Karpas-422 (cell line): ENCODE results near the gene DTNA. TPM values are rescaled to one million over a fixed set of nuclear protein-coding genes. Genes with fewer than 3 reads are reported as not detected.

ENCODE experiments used
- DNase-seq: peaks from one replicate; pipeline ENCODE4 v3.0.0-alpha.2; 2015
- H2AFZ ChIP-seq: fragments of 200-600 bp; sonication (generic); 2 replicates; pipeline ENCODE4 v1.6.1; 2014; ENCODE audit warnings: antibody characterized with exemption, low read length, mixed read lengths
- H3K27ac ChIP-seq: fragments of 200-600 bp; sonication (generic); 2 replicates; pipeline ENCODE4 v1.5.1; 2014; ENCODE audit warnings: mild to moderate bottlenecking, low read length, moderate library complexity
- H3K27me3 ChIP-seq: fragments of 200-600 bp; sonication (generic); 2 replicates; pipeline ENCODE4 v1.6.1; 2014; ENCODE audit warnings: low read length, mixed read lengths
- H3K36me3 ChIP-seq: fragments of 200-600 bp; sonication (generic); 2 replicates; pipeline ENCODE4 v1.6.1; 2014; ENCODE audit warnings: low read length, mixed read lengths; ENCODE audit not compliant: insufficient read depth
- H3K4me1 ChIP-seq: fragments of 200-600 bp; sonication (generic); 2 replicates; pipeline ENCODE4 v1.6.1; 2014; ENCODE audit warnings: mild to moderate bottlenecking, low read length, mixed read lengths
- H3K4me2 ChIP-seq: fragments of 200-600 bp; sonication (generic); 2 replicates; pipeline ENCODE4 v1.6.1; 2014; ENCODE audit warnings: low read length, low read depth, mild to moderate bottlenecking; ENCODE audit not compliant: poor library complexity, severe bottlenecking
- H3K4me3 ChIP-seq: fragments of 200-600 bp; sonication (generic); 2 replicates; pipeline ENCODE4 v1.5.1; 2014; ENCODE audit warnings: mild to moderate bottlenecking, antibody characterized with exemption, low read length, mixed read lengths
- H3K79me2 ChIP-seq: fragments of 200-600 bp; sonication (generic); 2 replicates; pipeline ENCODE4 v1.6.1; 2014; ENCODE audit warnings: mild to moderate bottlenecking, low read length, mixed read lengths
- H3K9ac ChIP-seq: fragments of 200-600 bp; sonication (generic); 2 replicates; pipeline ENCODE4 v1.6.0; 2014; ENCODE audit warnings: low read length
- H3K9me2 ChIP-seq: fragments of 200-600 bp; sonication (generic), shearing (Covaris generic); replicated peaks from 2 replicates; pipeline ENCODE4 v1.6.0; 2014; ENCODE audit warnings: mild to moderate bottlenecking, low read length, moderate library complexity; ENCODE audit not compliant: insufficient read depth
- H3K9me3 ChIP-seq: fragments of 300-700, 200-600 bp; sonication (generic); 2 replicates; pipeline ENCODE4 v1.6.1; 2014; ENCODE audit warnings: low read length, mixed read lengths
- H4K20me1 ChIP-seq: fragments of 200-600 bp; sonication (generic); 2 replicates; pipeline ENCODE4 v1.6.1; 2014; ENCODE audit warnings: mild to moderate bottlenecking, antibody characterized with exemption, low read length, low read depth; ENCODE audit not compliant: insufficient read depth
- total RNA-seq: library from RNA; depleted of rRNA; stranded (reverse); fragments of >200 nt; shearing (Covaris generic); gene quantifications from 2 replicates; pipeline ENCODE4 v1.2.3, GENCODE V29; 2014; ENCODE audit warnings: low replicate concordance

Gene DTNA
- total RNA-seq, 1 experiment from 2014 or later, result not detected

DNA sequence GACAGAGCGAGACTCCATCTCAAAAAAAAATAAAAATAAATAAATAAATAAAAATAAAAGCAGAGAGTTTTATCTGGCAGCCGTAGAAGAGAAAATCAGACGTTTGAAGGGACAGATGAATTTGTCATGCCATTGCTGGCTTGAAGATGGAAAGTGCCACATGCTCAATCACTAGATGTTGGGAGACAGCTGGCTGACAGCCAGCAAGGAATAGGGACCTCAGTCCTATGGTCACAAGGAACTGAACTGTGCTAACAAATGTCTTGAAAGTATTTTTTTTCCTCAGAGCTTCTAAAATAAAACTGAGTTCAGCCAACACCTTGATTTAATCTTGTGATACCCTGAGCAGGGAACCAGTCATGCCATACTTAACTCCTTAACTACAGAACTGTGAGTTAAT, 65.4 kb downstream of the DTNA start:
- Histone ChIP-seq H3K4me1 (no peaks in the 10 kb centered on the region), H3K36me3 (no peaks in the 10 kb centered on the region), H3K9ac (no peak overlapping the region), H3K79me2 (no peaks in the 10 kb centered on the region), H3K27me3 (no peaks in the 10 kb centered on the region; the same call in 1 of the 2 replicates), H3K4me2 (no peak overlapping the region), H3K27ac (no peak overlapping the region), H3K9me2 (no peaks in the 10 kb centered on the region), H4K20me1 (no peaks in the 10 kb centered on the region), H3K9me3 (no peaks in the 10 kb centered on the region), H2AFZ (no peak overlapping the region), H3K4me3 (no peak overlapping the region)
- DNase-seq, result no peak

DNA sequence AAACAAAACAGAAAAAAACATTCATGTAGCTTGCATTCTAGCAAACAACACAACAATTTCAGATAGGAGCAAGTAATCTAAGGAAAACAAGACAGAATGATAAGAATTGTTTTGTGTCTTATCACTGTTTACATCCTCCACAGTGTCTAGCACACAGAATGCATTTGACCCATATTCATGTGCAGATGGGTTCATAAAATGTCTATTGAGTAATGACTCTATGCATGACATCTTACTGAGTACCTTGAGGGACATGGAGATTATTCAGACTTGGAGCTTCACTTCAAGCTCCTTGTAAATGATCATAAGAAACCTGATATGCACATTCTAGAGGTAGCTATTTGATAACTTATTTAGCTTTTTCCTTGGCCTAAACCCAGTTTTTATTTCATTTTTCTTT, 69.0 kb downstream of the DTNA start:
- H2AFZ ChIP-seq, result no peak overlapping the region
- no peaks in the 10 kb centered on the region for H3K79me2 ChIP-seq
- no peaks in the 10 kb centered on the region for H3K9me2 ChIP-seq
- H3K9ac ChIP-seq, result no peak overlapping the region
- H3K4me2 ChIP-seq, result no peak overlapping the region
- H3K4me3 ChIP-seq, result no peak overlapping the region
- H3K9me3 ChIP-seq, result no peaks in the 10 kb centered on the region
- no peak overlapping the region for H3K27ac ChIP-seq
- no peaks in the 10 kb centered on the region for H3K36me3 ChIP-seq
- DNase-seq, result no peak
- H3K27me3 ChIP-seq, result no peaks in the 10 kb centered on the region; the same call in 1 of the 2 replicates
- H3K4me1 ChIP-seq, result no peaks in the 10 kb centered on the region
- no peaks in the 10 kb centered on the region for H4K20me1 ChIP-seq

DNA sequence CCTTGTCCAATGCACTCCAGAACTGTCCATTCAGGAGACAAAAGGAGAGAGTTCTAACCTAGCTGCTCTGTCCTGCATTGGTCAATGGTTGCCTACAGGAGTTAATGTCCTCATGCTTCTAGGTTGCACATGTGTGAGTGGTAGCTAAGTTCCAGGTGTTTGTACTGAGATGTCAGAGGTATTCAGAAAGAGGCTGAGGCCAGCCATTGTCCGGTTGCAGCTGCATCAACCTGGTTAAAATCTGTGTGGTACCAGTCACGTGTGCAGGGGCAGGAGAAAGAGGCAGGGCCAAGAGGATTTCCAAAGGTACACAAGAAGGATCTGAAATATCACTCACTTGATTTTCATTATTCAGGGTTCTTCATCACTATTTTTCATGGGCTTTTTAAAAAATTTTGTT, 70.8 kb downstream of the DTNA start:
- no peak overlapping the region for H3K4me3 ChIP-seq
- H3K79me2 ChIP-seq, result no peaks in the 10 kb centered on the region
- no peak overlapping the region for H3K9ac ChIP-seq
- H3K9me3 ChIP-seq, result no peaks in the 10 kb centered on the region
- no peaks in the 10 kb centered on the region for H3K27me3 ChIP-seq
- no peak for DNase-seq
- H3K9me2 ChIP-seq, result no peaks in the 10 kb centered on the region
- no peak overlapping the region for H3K4me2 ChIP-seq
- H3K27ac ChIP-seq, result no peak overlapping the region
- no peak overlapping the region for H2AFZ ChIP-seq
- H3K4me1 ChIP-seq, result no peaks in the 10 kb centered on the region
- H4K20me1 ChIP-seq, result no peaks in the 10 kb centered on the region
- H3K36me3 ChIP-seq, result no peaks in the 10 kb centered on the region

DNA sequence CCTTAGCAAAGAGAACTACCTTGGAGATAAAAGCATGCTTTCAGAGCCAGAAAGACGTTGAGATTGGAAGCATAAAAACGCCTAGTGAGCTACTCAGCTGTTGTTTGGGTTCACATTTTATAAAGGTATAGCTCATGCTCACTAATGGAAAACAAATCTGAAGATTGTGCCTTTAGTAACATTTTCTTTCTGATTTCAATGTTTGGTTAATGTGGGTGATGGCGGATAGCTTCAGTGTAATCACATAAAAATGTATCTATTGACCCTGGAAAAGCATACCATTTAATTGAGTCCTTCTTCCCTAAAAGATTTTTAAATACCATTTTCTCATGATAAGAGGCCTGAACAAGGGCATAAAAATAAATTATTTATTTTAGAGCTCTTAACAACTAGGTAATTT, 73.4 kb downstream of the DTNA start:
- H3K27me3 ChIP-seq, result no peaks in the 10 kb centered on the region
- no peaks in the 10 kb centered on the region for H3K4me1 ChIP-seq
- no peaks in the 10 kb centered on the region for H3K9me3 ChIP-seq
- no peaks in the 10 kb centered on the region for H4K20me1 ChIP-seq
- no peaks in the 10 kb centered on the region for H3K79me2 ChIP-seq
- no peak overlapping the region for H2AFZ ChIP-seq
- H3K36me3 ChIP-seq, result no peaks in the 10 kb centered on the region
- peak overlapping the region; percentile 25 for H3K4me2 ChIP-seq
- H3K4me3 ChIP-seq, result no peak overlapping the region
- H3K9ac ChIP-seq, result no peak overlapping the region
- no peaks in the 10 kb centered on the region for H3K9me2 ChIP-seq
- no peak overlapping the region for H3K27ac ChIP-seq
- no peak for DNase-seq

DNA sequence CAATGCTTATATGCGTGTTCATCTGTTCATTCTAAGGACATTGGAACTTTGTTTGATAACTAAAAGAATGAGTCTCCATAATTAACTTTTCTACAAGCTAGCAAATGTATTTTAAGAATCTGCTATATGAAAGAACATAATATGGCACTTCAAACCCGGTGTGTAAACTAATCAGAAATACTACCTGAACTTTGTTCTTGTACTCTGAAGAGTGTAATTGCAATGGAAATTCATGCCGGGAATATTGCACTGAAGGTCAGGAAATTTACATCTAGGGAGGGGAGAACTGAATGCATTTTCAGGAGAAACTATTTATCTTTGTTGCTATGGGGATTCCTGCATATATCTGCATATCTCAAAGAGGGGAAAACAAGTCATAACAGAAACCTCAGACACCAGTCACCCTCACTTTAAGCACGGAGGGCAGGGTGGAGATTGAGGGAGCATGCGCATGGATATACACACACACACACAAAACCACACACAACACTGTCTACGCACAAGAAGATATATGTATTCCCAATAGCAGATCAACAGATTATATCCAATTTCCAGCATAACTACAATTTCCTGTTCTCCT, 76.2 kb downstream of the DTNA start:
- H3K9ac ChIP-seq, result no peak overlapping the region
- no peaks in the 10 kb centered on the region for H3K36me3 ChIP-seq
- no peaks in the 10 kb centered on the region for H4K20me1 ChIP-seq
- no peaks in the 10 kb centered on the region for H3K9me2 ChIP-seq
- H3K4me1 ChIP-seq, result no peaks in the 10 kb centered on the region
- no peak overlapping the region for H3K27ac ChIP-seq
- H3K9me3 ChIP-seq, result no peaks in the 10 kb centered on the region
- H2AFZ ChIP-seq, result no peak overlapping the region
- DNase-seq, result no peak
- no peaks in the 10 kb centered on the region for H3K79me2 ChIP-seq
- no peak overlapping the region for H3K4me2 ChIP-seq
- H3K27me3 ChIP-seq, result no peaks in the 10 kb centered on the region
- H3K4me3 ChIP-seq, result no peak overlapping the region

DNA sequence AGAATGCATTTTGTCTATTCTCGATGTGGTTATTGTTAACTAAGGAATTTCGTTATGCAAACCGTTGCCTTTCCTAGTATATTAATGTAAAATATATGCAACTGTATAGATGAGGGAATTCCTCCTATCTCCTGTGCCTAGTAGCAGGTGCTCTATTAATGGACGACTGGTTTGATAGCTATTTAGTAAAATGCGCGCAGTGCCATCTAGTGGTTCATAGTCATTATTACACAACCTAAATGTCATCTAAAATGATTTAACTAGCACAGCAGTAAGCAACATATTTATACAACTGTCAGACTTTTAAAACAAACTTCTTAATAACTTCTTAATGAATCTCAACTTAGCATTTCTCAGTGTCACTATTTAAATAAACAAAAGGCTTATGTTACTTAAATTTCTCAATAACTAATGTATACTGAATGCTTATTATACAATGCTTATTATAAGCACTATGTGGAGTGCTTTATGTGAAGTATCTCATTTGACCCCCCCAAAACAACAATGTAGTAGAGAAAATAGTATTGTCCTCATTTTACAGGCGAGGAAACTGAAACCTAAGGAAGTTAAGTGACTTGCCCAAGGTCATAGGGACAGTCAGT, 77.9 kb downstream of the DTNA start:
- Histone ChIP-seq H3K79me2 (no peaks in the 10 kb centered on the region), H2AFZ (no peak overlapping the region), H3K27me3 (no peaks in the 10 kb centered on the region), H3K27ac (no peak overlapping the region), H3K9ac (no peak overlapping the region), H3K4me2 (no peak overlapping the region), H4K20me1 (no peaks in the 10 kb centered on the region), H3K9me3 (no peaks in the 10 kb centered on the region), H3K4me3 (no peak overlapping the region), H3K36me3 (no peaks in the 10 kb centered on the region), H3K9me2 (no peaks in the 10 kb centered on the region), H3K4me1 (no peaks in the 10 kb centered on the region)
- peak; percentile 84 for DNase-seq

DNA sequence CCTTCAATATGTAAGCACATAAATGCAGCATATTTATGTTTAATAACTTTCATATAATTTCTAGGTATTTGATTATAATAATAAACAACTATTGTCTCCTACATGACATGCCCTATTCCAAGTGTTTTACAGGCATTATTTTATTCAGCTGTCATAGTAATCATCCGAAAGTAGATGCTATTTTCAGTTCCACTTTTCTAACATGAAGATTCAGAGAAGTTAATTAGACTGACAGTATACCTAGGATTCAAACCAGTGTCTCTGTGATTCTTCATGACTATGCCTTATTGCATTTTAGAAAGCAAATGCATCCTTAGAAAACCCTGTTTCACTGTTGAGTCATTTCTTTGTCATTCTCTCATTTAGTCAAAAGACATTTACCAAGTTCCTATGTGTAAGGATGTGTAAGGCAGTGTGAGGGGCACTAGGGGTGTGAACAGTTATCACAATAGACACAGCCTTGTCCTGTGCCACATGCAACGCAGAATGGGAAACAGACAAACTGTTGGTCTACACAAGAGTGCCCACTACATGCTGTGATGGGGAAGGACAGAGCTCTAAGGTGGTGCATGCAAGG, 79.8 kb downstream of the DTNA start:
- Histone ChIP-seq H3K27me3 (no peaks in the 10 kb centered on the region), H4K20me1 (no peaks in the 10 kb centered on the region), H3K9me3 (no peaks in the 10 kb centered on the region), H3K4me2 (no peak overlapping the region), H3K79me2 (no peaks in the 10 kb centered on the region), H3K4me1 (no peaks in the 10 kb centered on the region), H3K9me2 (no peaks in the 10 kb centered on the region), H3K36me3 (no peaks in the 10 kb centered on the region), H2AFZ (no peak overlapping the region), H3K9ac (no peak overlapping the region), H3K4me3 (no peak overlapping the region), H3K27ac (no peak overlapping the region)
- no peak for DNase-seq

DNA sequence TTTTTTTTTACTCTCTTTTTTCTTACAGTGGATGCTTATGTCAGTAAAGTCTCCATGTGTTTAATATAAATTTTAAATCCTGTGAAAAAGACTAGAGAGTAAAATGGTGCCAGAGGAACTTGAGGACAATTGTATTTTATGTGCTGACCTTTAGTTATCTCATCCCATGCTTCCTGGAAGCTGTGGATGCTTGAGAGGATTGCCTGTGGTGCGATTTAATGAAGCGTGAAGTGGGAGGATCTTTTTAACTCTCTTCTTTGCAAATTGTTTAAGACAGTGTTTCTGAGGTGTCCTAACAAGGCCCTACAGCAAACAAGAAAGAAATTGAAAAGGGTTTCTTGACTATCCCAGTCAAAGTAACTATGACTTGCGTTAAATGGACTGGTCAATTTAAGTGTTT, 84.2 kb downstream of the DTNA start:
- H3K9me3 ChIP-seq, result no peaks in the 10 kb centered on the region
- no peak overlapping the region for H3K27ac ChIP-seq
- DNase-seq, result no peak
- no peak overlapping the region for H3K4me2 ChIP-seq
- H3K36me3 ChIP-seq, result no peaks in the 10 kb centered on the region
- H3K27me3 ChIP-seq, result no peaks in the 10 kb centered on the region
- no peaks in the 10 kb centered on the region for H3K9me2 ChIP-seq
- H3K4me1 ChIP-seq, result no peaks in the 10 kb centered on the region
- no peak overlapping the region for H3K9ac ChIP-seq
- H2AFZ ChIP-seq, result no peak overlapping the region
- H4K20me1 ChIP-seq, result no peaks in the 10 kb centered on the region
- H3K4me3 ChIP-seq, result no peak overlapping the region
- H3K79me2 ChIP-seq, result no peaks in the 10 kb centered on the region
